Thoracic aorta (tissue), 2 donors: ENCODE results near the gene STAM. TPM values are rescaled to one million over a fixed set of nuclear protein-coding genes. Genes with fewer than 3 reads are reported as not detected.

ENCODE experiments used
- ATAC-seq: fragments of 150-250 bp; one replicate; pipeline ENCODE4 v1.8.0; 2017; ENCODE audit warnings: low read depth; ENCODE audit not compliant: insufficient number of reproducible peaks, low FRiP score
- DNase-seq: peaks from one replicate; pipeline ENCODE4 v3.0.0-alpha.2; 2020; ENCODE audit warnings: low spot score
- H3K27ac ChIP-seq, 2 donors: fragments of 200-600 bp; sonication (generic); 1 replicate in 1 of 2; 2 replicates in 1 of 2; pipeline ENCODE4 v1.5.1; 2016; ENCODE audit warnings: mild to moderate bottlenecking in 2 of 2, moderate library complexity in 2 of 2
- H3K27me3 ChIP-seq: fragments of 200-600 bp; sonication (generic); replicated peaks from 2 replicates; pipeline ENCODE4 v1.6.0; 2016; ENCODE audit warnings: mild to moderate bottlenecking; ENCODE audit not compliant: insufficient read depth
- H3K36me3 ChIP-seq: fragments of 200-600 bp; sonication (generic); one replicate; pipeline ENCODE4 v1.5.1; 2016
- H3K4me1 ChIP-seq, 2 donors: fragments of 200-600 bp; sonication (generic); 1 replicate in 1 of 2; 2 replicates in 1 of 2; pipeline versions ENCODE4 v1.5.1 to v1.6.0; 2016; ENCODE audit warnings: low read depth in 2 of 2, mild to moderate bottlenecking in 1 of 2; ENCODE audit not compliant: control insufficient read depth in 1 of 2
- H3K4me3 ChIP-seq: fragments of 200-600 bp; sonication (generic); 2 replicates; pipeline ENCODE4 v1.5.1; 2016; ENCODE audit warnings: mild to moderate bottlenecking
- H3K9me3 ChIP-seq: fragments of 200-600 bp; sonication (generic); 2 replicates; pipeline ENCODE4 v1.5.1; 2016
- total RNA-seq, 2 donors: library from RNA; depleted of rRNA; stranded (reverse); fragments of >200 nt; gene quantifications; one replicate each; pipeline versions ENCODE4 v1.1.0 to v1.2.3, GENCODE V29; 2016
- TF ChIP-seq, protein P1 (sequence below): fragments of 200-600 bp; sonication (generic); IDR thresholded peaks from one replicate; pipeline ENCODE4 v1.5.1; 2019; ENCODE audit warnings: antibody characterized with exemption

The STAM gene
- total RNA-seq, 2 donors from 2014 or later = 26.1 to 28.4 TPM

DNA sequence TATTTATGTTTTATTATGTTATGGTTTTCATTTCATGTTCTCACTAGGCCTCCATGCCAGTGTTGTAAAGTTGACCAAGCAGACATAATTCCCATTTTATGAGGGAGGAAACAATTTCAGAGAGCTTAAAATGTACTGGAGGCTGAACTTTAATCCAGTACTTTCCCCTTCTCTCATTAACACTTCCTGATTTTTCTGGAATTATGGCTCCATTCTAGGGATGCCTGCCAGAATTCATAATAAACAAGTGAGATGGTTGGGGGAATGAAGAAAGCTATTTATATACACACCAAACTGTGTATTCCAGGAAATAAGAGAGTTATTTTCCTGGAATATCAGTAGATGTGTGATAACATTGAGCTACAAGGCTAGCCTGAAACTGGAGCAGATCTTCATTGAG, 114.9 kb downstream of the STAM start:
- H3K9me3 ChIP-seq = no peaks in the 10 kb centered on the region
- H3K27me3 ChIP-seq = no peaks in the 10 kb centered on the region
- DNase-seq (no peak), ATAC-seq (no peak)
- no peak overlapping the region for H3K4me3 ChIP-seq
- TF ChIP-seq, protein P1, sequence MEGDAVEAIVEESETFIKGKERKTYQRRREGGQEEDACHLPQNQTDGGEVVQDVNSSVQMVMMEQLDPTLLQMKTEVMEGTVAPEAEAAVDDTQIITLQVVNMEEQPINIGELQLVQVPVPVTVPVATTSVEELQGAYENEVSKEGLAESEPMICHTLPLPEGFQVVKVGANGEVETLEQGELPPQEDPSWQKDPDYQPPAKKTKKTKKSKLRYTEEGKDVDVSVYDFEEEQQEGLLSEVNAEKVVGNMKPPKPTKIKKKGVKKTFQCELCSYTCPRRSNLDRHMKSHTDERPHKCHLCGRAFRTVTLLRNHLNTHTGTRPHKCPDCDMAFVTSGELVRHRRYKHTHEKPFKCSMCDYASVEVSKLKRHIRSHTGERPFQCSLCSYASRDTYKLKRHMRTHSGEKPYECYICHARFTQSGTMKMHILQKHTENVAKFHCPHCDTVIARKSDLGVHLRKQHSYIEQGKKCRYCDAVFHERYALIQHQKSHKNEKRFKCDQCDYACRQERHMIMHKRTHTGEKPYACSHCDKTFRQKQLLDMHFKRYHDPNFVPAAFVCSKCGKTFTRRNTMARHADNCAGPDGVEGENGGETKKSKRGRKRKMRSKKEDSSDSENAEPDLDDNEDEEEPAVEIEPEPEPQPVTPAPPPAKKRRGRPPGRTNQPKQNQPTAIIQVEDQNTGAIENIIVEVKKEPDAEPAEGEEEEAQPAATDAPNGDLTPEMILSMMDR = no peak
- no peaks in the 10 kb centered on the region for H3K4me1 ChIP-seq
- no peaks in the 10 kb centered on the region for H3K36me3 ChIP-seq
- H3K27ac ChIP-seq = no peak overlapping the region

DNA sequence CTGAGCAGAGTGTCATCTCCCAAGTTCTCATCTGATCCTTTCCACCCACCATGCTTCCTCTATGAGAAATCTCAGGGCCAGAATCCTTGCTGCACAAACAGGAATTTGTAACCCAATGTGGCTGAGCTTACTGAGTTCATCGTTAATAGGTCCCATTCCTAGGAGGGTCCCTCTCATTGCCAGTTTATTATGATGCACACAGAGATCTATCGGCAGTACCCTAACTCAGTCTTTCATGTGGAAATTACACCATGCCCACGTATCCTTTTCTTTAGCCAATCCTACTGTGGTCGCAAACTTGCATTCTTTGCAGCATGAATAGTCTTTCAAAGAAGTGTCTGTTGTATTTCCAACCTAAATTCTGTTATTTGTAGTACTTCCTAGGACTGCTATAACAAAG, 120.2 kb downstream of the STAM start:
- H3K27me3 ChIP-seq = no peaks in the 10 kb centered on the region
- no peak overlapping the region for H3K27ac ChIP-seq
- H3K4me3 ChIP-seq = no peak overlapping the region
- TF ChIP-seq, protein P1 = no peak
- H3K36me3 ChIP-seq = no peaks in the 10 kb centered on the region
- DNase-seq (no peak), ATAC-seq (no peak)
- no peaks in the 10 kb centered on the region for H3K9me3 ChIP-seq
- H3K4me1 ChIP-seq = no peaks in the 10 kb centered on the region

DNA sequence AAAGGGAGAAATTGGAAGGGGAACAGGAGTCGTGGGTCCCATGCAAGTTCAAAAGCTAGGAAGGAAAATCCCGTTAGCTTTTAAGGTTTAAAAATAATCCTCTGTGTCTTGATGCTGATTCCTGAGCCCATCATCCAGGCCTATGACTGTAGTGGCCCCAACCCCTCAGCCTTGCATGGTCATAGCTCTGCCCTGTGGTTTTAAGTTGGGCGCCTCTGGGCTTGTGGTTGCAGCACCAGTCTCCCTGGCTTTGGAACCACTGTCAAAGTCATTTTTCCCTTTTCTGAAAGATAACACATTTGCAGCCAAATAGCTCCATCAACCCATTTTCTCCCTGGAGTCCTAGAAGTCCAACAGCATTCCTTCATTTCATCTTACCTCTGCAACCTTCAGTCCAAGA, 121.7 kb downstream of the STAM start:
- ATAC-seq (no peak), DNase-seq (no peak)
- H3K4me3 ChIP-seq = no peak overlapping the region
- TF ChIP-seq, protein P1 = no peak
- H3K9me3 ChIP-seq = no peaks in the 10 kb centered on the region
- no peaks in the 10 kb centered on the region for H3K36me3 ChIP-seq
- no peak overlapping the region for H3K27ac ChIP-seq
- no peaks in the 10 kb centered on the region for H3K4me1 ChIP-seq
- no peaks in the 10 kb centered on the region for H3K27me3 ChIP-seq

Other genes with a start within 250 kb of the STAM start
- 1 to 10 TPM; 1.5 to 8.9 TPM for gene ST8SIA6, start 189.6 kb upstream of the STAM start, total RNA-seq
- gene HACD1, start 26.8 kb upstream of the STAM start, total RNA-seq = 100 to 1,000 TPM in 1 of 2 donors, 10 to 100 TPM in 1; 82.2 to 109 TPM
- gene TMEM236, start 108.0 kb downstream of the STAM start, total RNA-seq = 1 to 10 TPM; 1.1 to 2.0 TPM
- gene MRC1, start 165.2 kb downstream of the STAM start, total RNA-seq = 10 to 100 TPM; 62.6 to 73.4 TPM